Upper lobe of left lung (tissue), 6 donors: Measurements from ENCODE around the gene GSC. TPM values are rescaled to one million over a fixed set of nuclear protein-coding genes. Genes with fewer than 3 reads are reported as not detected.

Source experiments
- ATAC-seq, 2 donors: fragments of 200-7000 bp; cut with Tn5 transposase; one replicate each; pipeline ENCODE4 v1.9.1; 2022; ENCODE audit warnings: mild to moderate bottlenecking in 2 of 2, moderate library complexity in 2 of 2; ENCODE audit not compliant: low FRiP score in 2 of 2
- DNase-seq, 2 donors: peaks; one replicate each; pipeline ENCODE4 v3.0.0-alpha.2; 2019 to 2020
- H3K27ac ChIP-seq, 4 donors: fragments of 200-600 bp; sonication (generic); one replicate each; pipeline ENCODE4 v1.5.1; 2016 to 2019
- H3K27me3 ChIP-seq, 4 donors: fragments of 200-600 bp; sonication (generic); one replicate each; pipeline ENCODE4 v1.5.1; 2017 to 2019
- H3K36me3 ChIP-seq, 4 donors: fragments of 200-600 bp; sonication (generic); one replicate each; pipeline ENCODE4 v1.5.1; 2016 to 2019
- H3K4me1 ChIP-seq, 4 donors: fragments of 200-600 bp; sonication (generic); one replicate each; pipeline ENCODE4 v1.5.1; 2018 to 2019
- H3K4me3 ChIP-seq, 4 donors: fragments of 200-600 bp; sonication (generic); one replicate each; pipeline ENCODE4 v1.5.1; 2017 to 2019; ENCODE audit warnings: mild to moderate bottlenecking in 2 of 4, moderate library complexity in 1 of 4
- H3K9me3 ChIP-seq, 4 donors: fragments of 200-600 bp; sonication (generic); one replicate each; pipeline ENCODE4 v1.5.1; 2018 to 2019
- EP300 ChIP-seq, 4 donors: sonication (generic); formaldehyde crosslinking; IDR thresholded peaks; one replicate each; pipeline ENCODE4 v1.5.1; 2017; ENCODE audit warnings: antibody characterized with exemption in 4 of 4, control low read depth in 2 of 4
- POLR2A ChIP-seq, 4 donors: fragments of 450-650 bp; IDR thresholded peaks; one replicate each; pipeline ENCODE4 v1.5.1; 2016 to 2017; ENCODE audit warnings: antibody characterized with exemption in 4 of 4, mild to moderate bottlenecking in 2 of 4
- POLR2AphosphoS5 ChIP-seq, 2 donors: sonication (generic); formaldehyde crosslinking; IDR thresholded peaks; one replicate each; pipeline ENCODE4 v1.5.1; 2017; ENCODE audit warnings: antibody characterized with exemption in 2 of 2
- WGBS, 2 donors: methylation state at CpG; one replicate each; pipeline ENCODE4 v1.1.5; 2017 to 2018; 5-methylcytosine and 5-hydroxymethylcytosine counted together
- total RNA-seq, 6 donors: library from RNA; depleted of rRNA in 4 of 6; stranded (reverse); fragments of >200 nt in 4 of 6; gene quantifications; one replicate each; pipeline versions ENCODE4 v1.1.0 to v1.2.1, GENCODE V29; 2016 to 2021
- TF ChIP-seq, protein P1 (sequence below), 6 experiments: fragments of 450-650 bp in 4 of 6; fragments of 200-600 bp in 2 of 6; sonication (generic) in 2 of 6; IDR thresholded peaks; one replicate each; pipeline ENCODE4 v1.5.1; 2016 to 2019; ENCODE audit warnings: antibody characterized with exemption in 6 of 6
- donor health status: DM: no; HTN: no; CAD: no; lungs with moderate emphysema.
- donor health status: DM: no; HTN: yes; CAD: no; lungs with severe emphysema.

Gene GSC
- total RNA-seq, 6 donors from 2014 or later, result 0.47 TPM; not detected in 5

GRCh38 chr14:94773655-94774343 is 3.9 kb upstream of the GSC start:
- Histone ChIP-seq H3K9me3 (no peaks in the 10 kb centered on the region), H3K4me1 (peaks cover 16 to 24% (median 17%) of the 10 kb centered on the region in 4 donors), H3K27ac (no peak overlapping the region), H3K27me3 (peaks cover 0 to 63% (median 36%) of the 10 kb centered on the region in 4 donors), H3K36me3 (no peaks in the 10 kb centered on the region), H3K4me3 (no peak overlapping the region)
- DNase-seq, result no peak
- no peak for ATAC-seq
- TF ChIP-seq POLR2AphosphoS5 (IDR thresholded peaks at IDR 0.05) (no peak), EP300 (IDR thresholded peaks at IDR 0.05) (no peak), POLR2A (IDR thresholded peaks at IDR 0.05) (no peak)
- TF ChIP-seq, protein P1, sequence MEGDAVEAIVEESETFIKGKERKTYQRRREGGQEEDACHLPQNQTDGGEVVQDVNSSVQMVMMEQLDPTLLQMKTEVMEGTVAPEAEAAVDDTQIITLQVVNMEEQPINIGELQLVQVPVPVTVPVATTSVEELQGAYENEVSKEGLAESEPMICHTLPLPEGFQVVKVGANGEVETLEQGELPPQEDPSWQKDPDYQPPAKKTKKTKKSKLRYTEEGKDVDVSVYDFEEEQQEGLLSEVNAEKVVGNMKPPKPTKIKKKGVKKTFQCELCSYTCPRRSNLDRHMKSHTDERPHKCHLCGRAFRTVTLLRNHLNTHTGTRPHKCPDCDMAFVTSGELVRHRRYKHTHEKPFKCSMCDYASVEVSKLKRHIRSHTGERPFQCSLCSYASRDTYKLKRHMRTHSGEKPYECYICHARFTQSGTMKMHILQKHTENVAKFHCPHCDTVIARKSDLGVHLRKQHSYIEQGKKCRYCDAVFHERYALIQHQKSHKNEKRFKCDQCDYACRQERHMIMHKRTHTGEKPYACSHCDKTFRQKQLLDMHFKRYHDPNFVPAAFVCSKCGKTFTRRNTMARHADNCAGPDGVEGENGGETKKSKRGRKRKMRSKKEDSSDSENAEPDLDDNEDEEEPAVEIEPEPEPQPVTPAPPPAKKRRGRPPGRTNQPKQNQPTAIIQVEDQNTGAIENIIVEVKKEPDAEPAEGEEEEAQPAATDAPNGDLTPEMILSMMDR (IDR thresholded peaks at IDR 0.05), result no peak
- 14 to 20% methylated on average over 27 to 36 of the region's 36 CpGs for WGBS, 2 donors

GRCh38 chr14:94773061-94773648 is 3.2 kb upstream of the GSC start:
- 13% methylated on average over 24 to 42 of the region's 42 CpGs for WGBS, 2 donors
- DNase-seq, result peak in 1 of 2 donors; percentile 81

GRCh38 chr14:94772548-94772947 is 2.6 kb upstream of the GSC start:
- Histone ChIP-seq H3K4me1 (peaks cover 24 to 32% (median 25%) of the 10 kb centered on the region in 4 donors), H3K27ac (no peak overlapping the region), H3K36me3 (no peaks in the 10 kb centered on the region), H3K4me3 (no peak overlapping the region), H3K27me3 (peaks cover 0 to 75% (median 42%) of the 10 kb centered on the region in 4 donors), H3K9me3 (no peaks in the 10 kb centered on the region)
- DNase-seq (no peak), ATAC-seq (no peak)
- TF ChIP-seq EP300 (IDR thresholded peaks at IDR 0.05) (no peak), POLR2AphosphoS5 (IDR thresholded peaks at IDR 0.05) (no peak), POLR2A (IDR thresholded peaks at IDR 0.05) (no peak)
- TF ChIP-seq, protein P1 (IDR thresholded peaks at IDR 0.05), result no peak
- 21 to 23% methylated on average over 6 to 8 of the region's 8 CpGs for WGBS, 2 donors

More at GRCh38 chr14:94773061-94773648, 3.2 kb upstream of the GSC start:
- H3K27me3 ChIP-seq, result peaks cover 0 to 69% (median 39%) of the 10 kb centered on the region in 4 donors
- H3K36me3 ChIP-seq, result no peaks in the 10 kb centered on the region
- ATAC-seq, result no peak
- TF ChIP-seq POLR2AphosphoS5 (IDR thresholded peaks at IDR 0.05) (no peak), POLR2A (IDR thresholded peaks at IDR 0.05) (no peak), EP300 (IDR thresholded peaks at IDR 0.05) (no peak)
- TF ChIP-seq, protein P1 (IDR thresholded peaks at IDR 0.05), result no peak
- no peak overlapping the region for H3K27ac ChIP-seq
- peaks cover 23 to 31% (median 24%) of the 10 kb centered on the region in 4 donors for H3K4me1 ChIP-seq
- H3K9me3 ChIP-seq, result no peaks in the 10 kb centered on the region
- H3K4me3 ChIP-seq, result no peak overlapping the region

GRCh38 chr14:94771906-94772490 is 2.1 kb upstream of the GSC start:
- H3K9me3 ChIP-seq, result no peaks in the 10 kb centered on the region
- H3K36me3 ChIP-seq, result no peaks in the 10 kb centered on the region
- 10 to 16% methylated on average over 14 of the region's 14 CpGs for WGBS, 2 donors
- no peak overlapping the region for H3K27ac ChIP-seq
- ATAC-seq, result no peak
- TF ChIP-seq POLR2A (IDR thresholded peaks at IDR 0.05), result no peak
- TF ChIP-seq POLR2AphosphoS5 (IDR thresholded peaks at IDR 0.05), result no peak
- TF ChIP-seq EP300 (IDR thresholded peaks at IDR 0.05), result no peak
- TF ChIP-seq, protein P1 (IDR thresholded peaks at IDR 0.05), result no peak
- H3K27me3 ChIP-seq, result peaks cover 0 to 80% (median 45%) of the 10 kb centered on the region in 4 donors
- no peak overlapping the region for H3K4me3 ChIP-seq
- no peak for DNase-seq
- H3K4me1 ChIP-seq, result peaks cover 24 to 32% (median 25%) of the 10 kb centered on the region in 4 donors
